SKM-1 (cell line): ENCODE results near the gene RRN3.
"Not testable (repeated sequence)": the region's sequence is repeated elsewhere in the genome, so short reads cannot be mapped to it uniquely, and the experiment has no call there.

Source experiments
- DNase-seq: peaks from one replicate; lab custom pipeline; 2025; ENCODE audit not compliant: unreplicated experiment; lab: John Stamatoyannopoulos, UW

Gene RRN3

DNA sequence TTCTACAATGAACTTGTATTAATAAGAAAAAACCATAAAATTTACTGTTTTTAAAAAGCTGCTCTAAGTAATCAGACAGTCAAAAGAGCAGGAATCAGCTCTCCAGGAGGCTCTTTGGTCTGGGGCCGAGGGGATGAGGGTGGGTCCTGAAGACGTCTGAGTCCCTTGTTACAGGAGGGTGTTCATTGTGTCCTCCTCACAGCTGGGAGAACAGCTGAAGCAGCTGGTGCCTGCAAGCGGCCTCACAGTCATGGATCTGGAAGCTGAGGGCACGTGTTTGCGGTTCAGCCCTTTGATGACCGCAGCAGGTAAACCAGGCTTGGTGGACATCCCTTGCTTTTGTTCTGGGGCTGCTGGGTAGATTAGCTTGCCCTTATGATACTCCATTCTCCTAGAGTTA, 64.3 kb downstream of the RRN3 start:
- not testable (repeated sequence) for DNase-seq

DNA sequence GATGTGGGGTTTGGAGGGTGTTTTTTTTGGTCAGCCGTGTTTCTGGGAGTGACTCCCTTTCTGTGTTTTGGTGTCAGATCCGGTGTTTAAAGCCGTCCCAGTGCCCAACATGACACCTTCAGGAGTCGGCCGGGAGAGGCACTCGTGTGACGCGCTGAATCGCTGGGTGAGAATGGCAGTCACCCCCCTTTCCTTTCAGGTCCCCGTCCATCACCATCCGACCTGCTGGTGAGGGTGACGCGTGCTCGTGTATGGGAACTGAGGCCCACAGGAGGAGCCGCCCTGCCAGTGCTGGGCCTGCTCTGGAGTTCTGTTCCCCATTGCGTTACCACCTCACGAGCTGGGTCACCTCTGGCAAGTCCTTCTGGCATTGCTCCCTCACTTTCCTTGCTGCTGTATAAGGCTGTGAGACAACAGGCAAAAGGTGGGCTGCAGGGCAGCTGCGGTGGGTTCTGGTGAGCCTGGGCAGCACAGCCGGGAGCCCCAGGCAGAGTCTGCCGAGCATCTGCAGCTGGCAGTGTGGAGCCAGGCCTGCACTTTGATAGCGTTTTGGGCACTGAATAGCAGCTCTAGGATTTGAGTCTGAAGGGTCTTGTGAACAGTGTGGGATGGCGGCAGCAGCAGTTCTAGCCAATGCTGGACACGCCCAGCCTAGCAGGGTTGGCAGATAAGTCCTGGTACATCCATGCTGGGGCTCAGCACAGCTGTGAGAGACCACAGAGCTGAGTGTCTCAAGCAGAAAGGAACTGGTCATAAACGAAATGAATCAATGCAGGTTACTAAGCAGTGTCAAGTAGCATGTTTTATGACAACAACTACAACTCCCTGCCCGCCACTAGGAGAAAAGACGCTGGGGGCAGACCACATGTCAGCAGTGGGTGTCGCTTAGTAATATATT, 65.0 kb downstream of the RRN3 start:
- not testable (repeated sequence) for DNase-seq

DNA sequence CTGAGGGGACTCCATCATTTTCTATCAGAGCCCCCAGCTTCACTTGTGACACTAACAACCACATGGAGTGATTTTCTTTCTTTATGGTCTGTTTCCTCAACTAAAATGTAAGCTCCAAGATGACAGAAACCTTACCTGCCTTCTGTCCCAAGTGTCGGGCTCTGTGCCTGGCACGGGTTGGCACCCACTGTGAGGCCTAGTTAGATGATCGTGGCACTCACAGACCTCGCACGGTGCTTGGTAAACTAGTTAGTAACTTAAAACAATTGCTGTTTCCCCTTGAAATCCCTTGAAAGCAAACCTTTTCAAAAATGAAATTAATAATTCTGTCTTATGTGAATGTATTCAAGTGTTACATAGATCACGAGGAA, 65.7 kb downstream of the RRN3 start:
- DNase-seq, result not testable (repeated sequence)

DNA sequence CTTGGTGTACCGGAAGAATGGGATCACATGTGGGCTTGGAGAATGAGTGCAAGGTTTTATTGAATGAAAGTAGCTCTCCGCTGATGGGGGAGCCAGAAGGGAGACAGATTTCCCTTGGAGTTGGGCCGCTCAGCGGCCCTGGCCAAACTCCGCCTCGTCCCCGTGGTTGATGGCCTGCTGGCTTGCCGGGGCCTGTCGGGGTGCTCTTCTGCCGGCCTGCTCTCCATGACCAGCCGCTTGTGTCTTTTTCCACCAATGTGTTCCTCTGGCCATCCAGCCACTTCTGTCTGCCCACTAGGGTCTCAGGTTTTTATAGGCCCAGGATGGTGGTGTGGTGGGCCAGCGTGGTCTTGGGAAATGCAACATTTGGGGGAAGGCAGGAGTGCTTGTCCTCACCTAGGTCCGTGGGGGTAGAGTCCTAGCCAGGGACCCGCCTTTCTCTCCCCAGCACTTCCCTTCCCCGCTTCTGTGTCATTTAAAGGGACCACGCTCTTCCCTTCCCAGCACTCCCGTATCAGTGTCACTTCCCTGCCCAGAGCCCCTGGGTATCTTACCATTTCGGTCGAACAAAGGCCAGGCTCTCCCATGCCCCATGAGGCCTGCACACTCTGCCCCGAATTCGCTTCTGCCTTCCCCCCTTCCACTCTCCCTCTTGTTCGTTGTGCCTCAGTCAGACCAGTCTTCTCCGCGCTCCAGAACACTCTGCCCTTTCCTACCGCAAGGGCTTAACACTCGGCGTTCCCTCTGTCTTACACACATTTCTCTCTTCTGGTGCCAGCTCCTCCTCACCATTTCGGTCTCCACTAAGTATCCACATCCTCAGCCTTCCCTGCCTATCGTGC, 66.3 kb downstream of the RRN3 start:
- not testable (repeated sequence) for DNase-seq

- not testable (repeated sequence) for DNase-seq
Observed at GRCh38 chr16:15027051-15027450, 67.0 kb downstream of the RRN3 start.

- DNase-seq, result not testable (repeated sequence)
Observed at GRCh38 chr16:15025234-15025951, 68.7 kb downstream of the RRN3 start.

- DNase-seq, result not testable (repeated sequence)
Observed at GRCh38 chr16:15024858-15025199, 69.2 kb downstream of the RRN3 start.

DNA sequence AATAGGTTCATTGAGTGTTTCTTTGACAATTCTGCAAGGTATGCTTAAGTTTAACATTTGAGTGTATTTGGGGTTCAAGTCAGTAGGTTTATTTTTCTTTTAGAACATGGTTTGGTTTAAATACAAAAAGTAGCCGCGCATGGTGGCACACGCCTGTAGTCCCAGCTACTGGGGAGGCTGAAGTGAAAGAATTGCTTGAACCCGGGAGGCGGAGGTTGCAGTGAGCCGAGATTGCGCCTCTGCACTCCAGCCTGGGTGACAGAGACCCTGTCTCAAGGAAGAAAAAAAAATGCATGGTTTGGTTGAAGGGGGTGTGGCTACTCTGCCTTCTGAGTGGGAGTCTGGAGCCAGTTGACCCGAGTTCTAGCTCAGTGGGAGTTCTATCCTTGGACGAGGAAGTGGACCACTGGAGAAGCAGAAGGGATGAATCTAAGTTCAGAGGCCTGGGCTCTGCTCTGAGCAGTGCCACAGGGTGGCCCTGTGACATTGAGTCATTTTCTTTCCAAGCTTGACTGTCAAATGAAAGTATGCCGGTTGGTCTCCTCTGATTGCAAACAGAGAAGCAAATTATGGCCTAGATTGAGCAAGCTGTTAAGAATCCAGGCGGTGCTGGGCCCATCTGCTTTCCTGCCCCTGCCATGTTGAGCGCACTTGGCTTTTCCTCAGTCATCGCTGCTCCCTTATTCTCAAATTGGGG, 70.5 kb downstream of the RRN3 start:
- DNase-seq, result not testable (repeated sequence)

DNA sequence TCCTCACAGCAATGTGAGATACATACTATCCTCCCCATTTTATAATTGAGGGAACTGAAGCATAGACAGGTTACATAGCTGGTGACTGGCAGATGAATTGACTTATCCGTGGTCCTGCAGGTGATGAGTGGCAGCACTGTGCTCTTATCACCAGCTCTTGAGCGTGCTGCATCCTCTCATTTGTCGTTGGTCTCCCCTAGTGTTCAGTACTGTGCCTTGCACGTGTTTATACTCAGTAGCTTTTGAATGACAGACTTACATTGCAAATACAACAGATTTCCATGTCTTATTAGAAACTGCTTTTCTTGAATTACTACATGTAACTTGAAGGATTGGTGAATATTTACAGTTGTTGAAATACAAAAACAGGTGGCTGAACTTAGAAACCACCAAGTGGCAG, 71.9 kb downstream of the RRN3 start:
- DNase-seq, result not testable (repeated sequence)

DNA sequence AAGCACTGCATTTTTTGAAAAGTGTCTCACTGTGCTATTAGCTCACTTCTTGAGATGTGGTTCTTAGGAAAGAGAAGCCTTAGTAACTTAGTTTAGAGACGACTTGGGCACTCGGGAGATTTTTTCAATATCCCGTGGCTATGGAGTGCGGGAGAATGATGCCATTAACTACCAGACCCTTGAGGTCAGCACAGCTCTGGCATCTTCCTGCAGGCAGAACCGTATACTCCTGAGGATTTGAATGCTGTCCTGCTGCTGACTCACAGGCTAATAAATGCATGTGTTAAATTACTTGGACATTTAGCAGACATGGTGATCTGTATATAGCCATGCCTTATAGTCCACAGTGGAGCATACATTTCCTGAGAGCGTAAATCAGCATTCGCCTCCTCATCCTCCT, 72.6 kb downstream of the RRN3 start:
- DNase-seq, result not testable (repeated sequence)

- not testable (repeated sequence) for DNase-seq
Observed at GRCh38 chr16:15016951-15017580, 77.0 kb downstream of the RRN3 start.

- not testable (repeated sequence) for DNase-seq
Observed at GRCh38 chr16:15016354-15016753, 77.7 kb downstream of the RRN3 start.

DNA sequence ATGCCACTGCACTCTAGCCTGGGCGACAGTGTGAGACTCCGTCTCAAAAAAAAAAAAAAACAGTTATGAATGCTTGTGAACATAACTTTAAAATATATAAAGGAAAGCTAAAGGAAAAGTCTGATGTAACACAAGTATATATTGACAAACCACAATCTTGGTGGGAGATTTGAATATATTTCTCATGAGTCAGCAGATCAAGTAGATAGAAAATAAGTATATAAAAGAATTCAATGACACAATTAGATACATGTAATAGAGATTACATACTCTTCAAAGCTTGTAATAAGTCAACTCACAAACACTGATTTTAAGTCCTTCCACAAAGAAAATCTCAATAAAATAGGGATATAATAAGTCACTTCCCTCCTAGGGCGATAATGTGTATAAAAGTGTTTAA, 78.4 kb downstream of the RRN3 start:
- not testable (repeated sequence) for DNase-seq

DNA sequence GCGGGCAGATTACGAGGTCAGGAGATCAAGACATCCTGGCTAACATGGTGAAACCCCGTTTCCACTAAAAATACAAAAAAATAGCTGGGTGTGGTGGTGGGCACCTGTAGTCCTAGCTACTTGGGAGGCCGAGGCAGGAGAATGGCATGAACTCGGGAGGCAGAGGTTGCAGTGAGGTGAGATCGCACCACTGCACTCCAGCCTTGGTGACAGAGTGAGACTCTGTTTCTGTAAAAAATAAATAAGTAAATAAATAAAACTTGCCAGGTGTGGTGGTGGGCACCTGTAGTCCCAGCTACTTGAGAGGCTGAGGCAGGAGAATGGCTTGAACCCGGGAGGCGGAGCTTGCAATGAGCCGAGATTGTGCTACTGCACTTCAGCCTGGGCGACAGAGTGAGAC, 81.1 kb downstream of the RRN3 start:
- not testable (repeated sequence) for DNase-seq
